Naive thymus-derived CD8-positive, alpha-beta T cell (primary cell): ENCODE results near the gene HES7. TPM values are rescaled to one million over a fixed set of nuclear protein-coding genes. Genes with fewer than 3 reads are reported as not detected.
A peak's percentile ranks its signal among the peaks of the same experiment; 100 is the strongest.

Experiments
- ATAC-seq, 2 donors: fragments of 150-1000 bp; cut with Tn5 transposase in 1 of 2; sonication (Bioruptor Pico), chemical (Tn5 transposase) in 1 of 2; 1 replicate in 1 of 2; 2 replicates in 1 of 2; pipeline ENCODE4 v1.10.0; 2021; ENCODE audit warnings: mild to moderate bottlenecking in 2 of 2, moderate library complexity in 2 of 2
- POLR2A ChIA-PET: fragments of 350-600 bp; sonication (Branson Sonifier 250); formaldehyde crosslinking; loops from one replicate; lab custom pipeline; 2021; ENCODE audit warnings: antibody characterized with exemption; lab: Charles Lee
- DNase-seq, 10 donors: peaks; one replicate each; pipeline versions ENCODE4 v3.0.0 to v3.0.0-alpha.2; 2020 to 2022
- H3K27ac Mint-ChIP-seq, 10 donors: one replicate each; pipeline ENCODE4 v1.8.0; 2020 to 2022; ENCODE audit warnings: mild to moderate bottlenecking in 10 of 10, mixed read lengths in 10 of 10, moderate library complexity in 4 of 10, inconsistent platforms in 1 of 10
- H3K27me3 Mint-ChIP-seq, 5 donors: one replicate each; pipeline ENCODE4 v1.8.0; 2021 to 2022; ENCODE audit warnings: mixed read lengths in 5 of 5
- H3K36me3 Mint-ChIP-seq, 3 donors: one replicate each; pipeline ENCODE4 v1.8.0; 2020 to 2022; ENCODE audit warnings: mixed read lengths in 3 of 3, mild to moderate bottlenecking in 2 of 3, inconsistent platforms in 1 of 3
- H3K4me1 Mint-ChIP-seq, 4 donors: one replicate each; pipeline ENCODE4 v1.8.0; 2021 to 2022; ENCODE audit warnings: mixed read lengths in 4 of 4
- H3K4me3 Mint-ChIP-seq, 10 donors: one replicate each; pipeline ENCODE4 v1.8.0; 2020 to 2022; ENCODE audit warnings: mild to moderate bottlenecking in 10 of 10, mixed read lengths in 10 of 10, moderate library complexity in 6 of 10, inconsistent platforms in 1 of 10
- H3K9me3 Mint-ChIP-seq, 9 donors: one replicate each; pipeline ENCODE4 v1.8.0; 2020 to 2022; ENCODE audit warnings: mixed read lengths in 9 of 9, mild to moderate bottlenecking in 3 of 9, inconsistent platforms in 1 of 9, moderate library complexity in 1 of 9
- polyA plus RNA-seq, 3 donors: library from polyadenylated mRNA; unstranded; fragments of 300-500 nt; fragmentation: Illumina TruSeq; gene quantifications; one replicate each; pipeline ENCODE4 v1.2.3, GENCODE V29; 2021
- total RNA-seq, 8 experiments: library from RNA in 2 of 8; stranded (reverse) in 2 of 8; gene quantifications; one replicate each; pipeline ENCODE4 v1.2.3 and lab custom pipeline; 2021 to 2026

Gene HES7
- total and polyA plus RNA-seq, 5 experiments from 2014 or later = 0.30 TPM; not detected in 4

DNA sequence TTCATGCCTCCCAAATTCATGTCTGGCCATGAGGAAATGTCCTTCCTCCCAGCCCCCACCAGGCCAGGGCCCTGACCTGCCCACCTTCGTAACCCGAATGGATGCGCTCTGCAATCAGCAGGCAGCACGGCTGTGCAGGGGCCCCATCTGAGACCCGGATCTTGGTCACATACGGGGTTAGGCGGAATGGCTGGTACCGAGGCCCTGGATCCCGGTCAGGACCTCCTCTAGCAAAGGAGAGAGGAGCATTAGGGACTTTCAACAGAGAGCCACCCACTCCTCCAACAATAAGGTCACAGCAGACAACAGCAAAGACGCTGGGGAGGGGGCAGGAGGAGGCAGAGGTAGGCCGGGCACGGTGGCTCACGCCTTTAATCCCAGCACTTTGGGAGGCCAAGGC is 24.7 kb upstream of the HES7 start:
- DNase-seq (peak in 1 of 10 donors; percentile 9), ATAC-seq (no peak)
- Mint-ChIP-seq H3K4me3 (peak overlapping the region in 2 of 10 donors; percentile 15 to 69), H3K4me1 (peaks cover 21 to 54% (median 35%) of the 10 kb centered on the region in 4 donors), H3K27ac (peak overlapping the region in 6 of 10 donors; percentile 41 to 82 (median 60)), H3K36me3 (peaks cover 0 to 86% (median 27%) of the 10 kb centered on the region in 3 donors), H3K27me3 (peaks cover 0 to 2% (median 0%) of the 10 kb centered on the region in 5 donors), H3K9me3 (peaks cover 0 to 3% (median 0%) of the 10 kb centered on the region in 9 donors)
- POLR2A ChIA-PET = interaction anchor here (0.6 to 41.9 kb wide), 6 partner anchors 7 to 75 kb away, joined by 3 to 1171 read pairs (median 68); partner anchors contain the start of genes BORCS6 and TMEM107

- POLR2A ChIA-PET = interaction anchor here (1.2 to 41.9 kb wide), 6 partner anchors 7 to 75 kb away, joined by 3 to 1171 read pairs (median 74); partner anchors contain the start of genes BORCS6 and TMEM107
- Mint-ChIP-seq H3K4me1 (peaks cover 26 to 49% (median 29%) of the 10 kb centered on the region in 4 donors), H3K4me3 (peak overlapping the region in 3 of 10 donors; percentile 10 to 79 (median 60)), H3K36me3 (peaks cover 0 to 85% (median 27%) of the 10 kb centered on the region in 3 donors), H3K27ac (peak overlapping the region in 5 of 10 donors; percentile 43 to 88 (median 79)), H3K9me3 (peaks cover 0 to 3% (median 0%) of the 10 kb centered on the region in 9 donors), H3K27me3 (peaks cover 0 to 2% (median 0%) of the 10 kb centered on the region in 5 donors)
- ATAC-seq (no peak), DNase-seq (peak in 2 of 10 donors; percentile 9 to 14)
These were observed 24.0 kb upstream of the HES7 start for GRCh38 chr17:8147805-8148404.

DNA sequence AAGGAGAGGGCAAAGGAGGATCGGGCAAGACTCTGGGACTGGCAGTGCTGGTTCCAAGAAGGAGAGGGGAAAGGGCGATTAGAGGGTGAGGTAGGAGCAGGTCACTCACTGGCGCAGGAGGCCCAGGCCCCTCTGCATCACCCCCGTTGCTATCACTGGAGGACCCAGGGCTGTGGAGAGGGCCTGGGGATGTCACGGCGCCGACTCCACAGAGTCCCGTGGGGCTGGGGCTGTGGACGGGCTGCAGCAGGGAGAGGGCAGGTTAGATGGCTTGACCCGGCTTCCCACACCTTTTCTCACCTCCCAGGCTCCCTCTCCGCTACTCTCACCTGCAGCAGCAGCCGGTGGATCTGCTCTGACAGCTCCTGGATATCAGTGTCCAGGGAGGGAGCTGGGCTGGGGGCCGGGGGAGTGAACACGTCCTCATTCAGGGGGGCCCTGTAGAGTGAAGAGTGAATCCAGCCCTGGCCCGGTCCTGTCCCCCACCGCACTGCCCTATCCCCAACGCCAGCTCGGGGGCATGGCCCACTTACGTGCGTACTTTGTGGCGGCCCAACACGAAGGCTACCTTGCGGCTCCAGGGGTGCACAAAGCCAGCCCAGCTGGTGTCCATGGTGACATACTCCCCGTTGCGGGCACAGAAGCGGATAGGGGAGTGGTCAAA is 23.4 kb upstream of the HES7 start:
- Mint-ChIP-seq H3K27me3 (peaks cover 0 to 2% (median 0%) of the 10 kb centered on the region in 5 donors), H3K36me3 (peaks cover 0 to 85% (median 31%) of the 10 kb centered on the region in 3 donors)
- no peak for ATAC-seq

GRCh38 chr17:8146381-8147140 is 22.7 kb upstream of the HES7 start:
- H3K36me3 Mint-ChIP-seq = peaks cover 0 to 85% (median 35%) of the 10 kb centered on the region in 3 donors
- POLR2A ChIA-PET = interaction anchor here (0.7 to 41.9 kb wide), 7 partner anchors 5 to 36 kb away, joined by 3 to 1171 read pairs (median 6); partner anchors contain the start of genes BORCS6, TMEM107 and VAMP2
- peak overlapping the region in 6 of 10 donors; percentile 28 to 89 (median 72) for H3K27ac Mint-ChIP-seq
- DNase-seq (peak in 2 of 10 donors; percentile 4 to 14), ATAC-seq (no peak)
- peaks cover 0 to 2% (median 0%) of the 10 kb centered on the region in 5 donors for H3K27me3 Mint-ChIP-seq
- H3K4me3 Mint-ChIP-seq = peak overlapping the region in 4 of 10 donors; percentile 19 to 51 (median 28)
- peaks cover 0 to 3% (median 0%) of the 10 kb centered on the region in 9 donors for H3K9me3 Mint-ChIP-seq
- H3K4me1 Mint-ChIP-seq = peaks cover 18 to 42% (median 26%) of the 10 kb centered on the region in 4 donors

More for the DNA sequence above, 23.4 kb upstream of the HES7 start:
- peak overlapping the region in 5 of 10 donors; percentile 7 to 88 (median 28) for H3K27ac Mint-ChIP-seq
- peak overlapping the region in 3 of 10 donors; percentile 10 to 79 (median 60) for H3K4me3 Mint-ChIP-seq
- peaks cover 23 to 43% (median 26%) of the 10 kb centered on the region in 4 donors for H3K4me1 Mint-ChIP-seq
- peaks cover 0 to 3% (median 0%) of the 10 kb centered on the region in 9 donors for H3K9me3 Mint-ChIP-seq
- POLR2A ChIA-PET = interaction anchor here (1.2 to 41.9 kb wide), 6 partner anchors 6 to 76 kb away, joined by 3 to 1171 read pairs (median 74); partner anchors contain the start of genes BORCS6, TMEM107 and VAMP2
- peak in 1 of 10 donors; percentile 8 for DNase-seq

DNA sequence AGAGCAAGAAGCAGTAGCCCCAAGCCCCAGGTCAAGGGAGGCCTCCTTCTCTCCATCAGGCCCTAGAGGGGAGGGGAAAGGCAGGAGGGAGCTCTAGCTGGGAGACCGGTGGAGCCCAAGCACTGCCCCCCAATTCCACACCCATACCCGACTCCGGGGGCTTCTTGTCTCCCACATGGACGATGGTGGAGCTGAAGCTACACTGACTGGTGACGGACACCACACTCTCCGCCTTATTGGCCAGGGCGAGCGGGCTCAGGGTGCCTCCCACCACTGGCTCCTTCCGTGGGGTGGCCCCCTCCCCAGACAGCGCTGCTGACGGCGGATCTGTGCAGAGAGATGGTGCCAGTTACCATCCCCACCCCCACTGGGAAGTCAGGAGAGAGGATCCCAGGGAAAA is 21.9 kb upstream of the HES7 start:
- H3K27ac Mint-ChIP-seq = peak overlapping the region in 3 of 10 donors; percentile 15 to 89 (median 84)

GRCh38 chr17:8144401-8145231 is 20.7 kb upstream of the HES7 start:
- H3K4me1 Mint-ChIP-seq = peaks cover 3 to 37% (median 22%) of the 10 kb centered on the region in 4 donors
- no peaks in the 10 kb centered on the region for H3K27me3 Mint-ChIP-seq
- ATAC-seq (peak in 1 of 2 donors; percentile 5), DNase-seq (peak in 5 of 10 donors; percentile 7 to 61 (median 14))
- peak overlapping the region in 1 of 10 donors; percentile 92 for H3K27ac Mint-ChIP-seq
- H3K4me3 Mint-ChIP-seq = peak overlapping the region in 3 of 10 donors; percentile 46 to 60 (median 48)
- H3K9me3 Mint-ChIP-seq = no peaks in the 10 kb centered on the region
- POLR2A ChIA-PET = interaction anchor here (0.8 to 41.9 kb wide), 7 partner anchors 8 to 38 kb away, joined by 3 to 1171 read pairs (median 5); partner anchors contain the start of genes BORCS6, HES7, PER1 and TMEM107
- peaks cover 0 to 90% (median 37%) of the 10 kb centered on the region in 3 donors for H3K36me3 Mint-ChIP-seq

More for the DNA sequence above, 21.9 kb upstream of the HES7 start:
- no peaks in the 10 kb centered on the region for H3K9me3 Mint-ChIP-seq
- H3K4me3 Mint-ChIP-seq = peak overlapping the region in 3 of 10 donors; percentile 19 to 26 (median 20)
- DNase-seq (peak in 4 of 10 donors; percentile 4 to 25 (median 9)), ATAC-seq (no peak)
- POLR2A ChIA-PET = interaction anchor here (0.7 to 41.9 kb wide), 7 partner anchors 7 to 36 kb away, joined by 3 to 1171 read pairs (median 6); partner anchors contain the start of genes BORCS6, PER1, TMEM107 and VAMP2
- H3K27me3 Mint-ChIP-seq = no peaks in the 10 kb centered on the region
- H3K36me3 Mint-ChIP-seq = peaks cover 0 to 91% (median 39%) of the 10 kb centered on the region in 3 donors
- H3K4me1 Mint-ChIP-seq = peaks cover 12 to 40% (median 27%) of the 10 kb centered on the region in 4 donors

- peak overlapping the region in 4 of 10 donors; percentile 9 to 77 (median 48) for H3K4me3 Mint-ChIP-seq
- peak overlapping the region in 5 of 10 donors; percentile 12 to 92 (median 40) for H3K27ac Mint-ChIP-seq
- H3K36me3 Mint-ChIP-seq = peaks cover 0 to 85% (median 34%) of the 10 kb centered on the region in 3 donors
- POLR2A ChIA-PET = interaction anchor here (1.1 to 41.9 kb wide), 6 partner anchors 9 to 38 kb away, joined by 4 to 1171 read pairs (median 5); partner anchors contain the start of genes BORCS6, HES7, PER1 and TMEM107
- peaks cover 0 to 37% (median 19%) of the 10 kb centered on the region in 4 donors for H3K4me1 Mint-ChIP-seq
- ATAC-seq (peak in 1 of 2 donors; percentile 2), DNase-seq (peak in 6 of 10 donors; percentile 14 to 55 (median 27))
- no peaks in the 10 kb centered on the region for H3K9me3 Mint-ChIP-seq
- H3K27me3 Mint-ChIP-seq = peaks cover 0 to 3% (median 0%) of the 10 kb centered on the region in 5 donors
These were observed 19.9 kb upstream of the HES7 start for GRCh38 chr17:8143581-8144400.

- H3K27ac Mint-ChIP-seq = peak overlapping the region in 2 of 10 donors; percentile 77 to 92
- ATAC-seq (no peak), DNase-seq (peak in 4 of 10 donors; percentile 6 to 39 (median 20))
- peaks cover 0 to 37% (median 15%) of the 10 kb centered on the region in 4 donors for H3K4me1 Mint-ChIP-seq
- POLR2A ChIA-PET = interaction anchor here (1.1 to 41.9 kb wide), 6 partner anchors 10 to 39 kb away, joined by 4 to 1171 read pairs (median 5); partner anchors contain the start of genes BORCS6, HES7, PER1 and TMEM107
- peaks cover 0 to 78% (median 31%) of the 10 kb centered on the region in 3 donors for H3K36me3 Mint-ChIP-seq
- peaks cover 0 to 3% (median 0%) of the 10 kb centered on the region in 5 donors for H3K27me3 Mint-ChIP-seq
- H3K9me3 Mint-ChIP-seq = no peaks in the 10 kb centered on the region
- H3K4me3 Mint-ChIP-seq = peak overlapping the region in 4 of 10 donors; percentile 11 to 77 (median 26)
These were observed 19.1 kb upstream of the HES7 start for GRCh38 chr17:8142887-8143580.
